Thoracic aorta (tissue), 2 donors: Measurements from ENCODE around the gene LURAP1L. TPM values are rescaled to one million over a fixed set of nuclear protein-coding genes. Genes with fewer than 3 reads are reported as not detected.
"Not testable (repeated sequence)": the region's sequence is repeated elsewhere in the genome, so short reads cannot be mapped to it uniquely, and the experiment has no call there.

Experiments
- ATAC-seq: fragments of 150-250 bp; one replicate; pipeline ENCODE4 v1.8.0; 2017; ENCODE audit warnings: low read depth; ENCODE audit not compliant: insufficient number of reproducible peaks, low FRiP score
- DNase-seq: peaks from one replicate; pipeline ENCODE4 v3.0.0-alpha.2; 2020; ENCODE audit warnings: low spot score
- H3K27ac ChIP-seq, 2 donors: fragments of 200-600 bp; sonication (generic); 1 replicate in 1 of 2; 2 replicates in 1 of 2; pipeline ENCODE4 v1.5.1; 2016; ENCODE audit warnings: mild to moderate bottlenecking in 2 of 2, moderate library complexity in 2 of 2
- H3K27me3 ChIP-seq: fragments of 200-600 bp; sonication (generic); replicated peaks from 2 replicates; pipeline ENCODE4 v1.6.0; 2016; ENCODE audit warnings: mild to moderate bottlenecking; ENCODE audit not compliant: insufficient read depth
- H3K36me3 ChIP-seq: fragments of 200-600 bp; sonication (generic); one replicate; pipeline ENCODE4 v1.5.1; 2016
- H3K4me1 ChIP-seq, 2 donors: fragments of 200-600 bp; sonication (generic); 1 replicate in 1 of 2; 2 replicates in 1 of 2; pipeline versions ENCODE4 v1.5.1 to v1.6.0; 2016; ENCODE audit warnings: low read depth in 2 of 2, mild to moderate bottlenecking in 1 of 2; ENCODE audit not compliant: control insufficient read depth in 1 of 2
- H3K4me3 ChIP-seq: fragments of 200-600 bp; sonication (generic); 2 replicates; pipeline ENCODE4 v1.5.1; 2016; ENCODE audit warnings: mild to moderate bottlenecking
- H3K9me3 ChIP-seq: fragments of 200-600 bp; sonication (generic); 2 replicates; pipeline ENCODE4 v1.5.1; 2016
- CTCF ChIP-seq: fragments of 200-600 bp; sonication (generic); IDR thresholded peaks from one replicate; pipeline ENCODE4 v1.5.1; 2019; ENCODE audit warnings: antibody characterized with exemption
- total RNA-seq, 2 donors: library from RNA; depleted of rRNA; stranded (reverse); fragments of >200 nt; gene quantifications; one replicate each; pipeline versions ENCODE4 v1.1.0 to v1.2.3, GENCODE V29; 2016

LURAP1L gene
- total RNA-seq, 2 donors from 2014 or later = 10.3 to 14.7 TPM

GRCh38 chr9:12860998-12861397 lies 86.2 kb downstream of the LURAP1L start:
- Histone ChIP-seq H3K9me3 (no peaks in the 10 kb centered on the region), H3K4me3 (no peak overlapping the region), H3K36me3 (no peaks in the 10 kb centered on the region), H3K4me1 (peaks cover 0 to 5% of the 10 kb centered on the region in 2 donors), H3K27me3 (no peaks in the 10 kb centered on the region), H3K27ac (no peak overlapping the region)
- TF ChIP-seq CTCF = no peak
- DNase-seq (no peak), ATAC-seq (no peak)

GRCh38 chr9:12862611-12863410 lies 88.0 kb downstream of the LURAP1L start:
- H3K4me3 ChIP-seq = no peak overlapping the region
- TF ChIP-seq CTCF = no peak
- no peak for ATAC-seq

GRCh38 chr9:12863618-12864017 lies 88.8 kb downstream of the LURAP1L start:
- H3K9me3 ChIP-seq = no peaks in the 10 kb centered on the region
- ATAC-seq = no peak
- TF ChIP-seq CTCF = no peak

More at GRCh38 chr9:12862611-12863410, 88.0 kb downstream of the LURAP1L start:
- Histone ChIP-seq H3K27me3 (no peaks in the 10 kb centered on the region), H3K4me1 (peaks cover 0 to 5% of the 10 kb centered on the region in 2 donors), H3K36me3 (no peaks in the 10 kb centered on the region), H3K9me3 (no peaks in the 10 kb centered on the region), H3K27ac (no peak overlapping the region)
- no peak for DNase-seq

GRCh38 chr9:12865380-12865779 lies 90.6 kb downstream of the LURAP1L start:
- H3K4me3 ChIP-seq, H3K4me1 ChIP-seq, DNase-seq, H3K9me3 ChIP-seq, ATAC-seq, H3K27me3 ChIP-seq, H3K27ac ChIP-seq, H3K36me3 ChIP-seq: not testable (repeated sequence)

More at GRCh38 chr9:12863618-12864017, 88.8 kb downstream of the LURAP1L start:
- Histone ChIP-seq H3K27ac (no peak overlapping the region), H3K36me3 (no peaks in the 10 kb centered on the region), H3K27me3 (no peaks in the 10 kb centered on the region), H3K4me1 (peaks cover 0 to 5% of the 10 kb centered on the region in 2 donors), H3K4me3 (no peak overlapping the region)
- DNase-seq = no peak

Other genes starting within 250 kb of the LURAP1L start
- gene TYRP1, start 81.6 kb upstream of the LURAP1L start, total RNA-seq = 1 to 10 TPM; 1.8 to 3.8 TPM